CD4-positive, CD25-positive, alpha-beta regulatory T cell (primary cell): ENCODE results near the gene VEGFB. TPM values are rescaled to one million over a fixed set of nuclear protein-coding genes. Genes with fewer than 3 reads are reported as not detected.

Experiments used
- ATAC-seq, 2 donors: fragments of 150-1000 bp; cut with Tn5 transposase; one replicate each; pipeline ENCODE4 v1.10.0; 2021; ENCODE audit warnings: low read depth in 2 of 2, moderate number of reproducible peaks in 2 of 2, moderate library complexity in 1 of 2
- DNase-seq, 3 donors: peaks; one replicate each; pipeline versions ENCODE4 v3.0.0 to v3.0.0-alpha.2; 2012 to 2022; ENCODE audit warnings: mixed read lengths in 1 of 3
- H3K27ac ChIP-seq: one replicate; pipeline ENCODE4 v1.7.0; 2013; ENCODE audit warnings: mild to moderate bottlenecking, low read length; ENCODE audit not compliant: insufficient read depth, poor library complexity, severe bottlenecking
- H3K27me3 ChIP-seq: one replicate; pipeline ENCODE4 v1.7.0; 2013; ENCODE audit warnings: low read length; ENCODE audit not compliant: control insufficient read depth, insufficient read depth
- H3K36me3 ChIP-seq: one replicate; pipeline ENCODE4 v1.7.0; 2013; ENCODE audit warnings: mild to moderate bottlenecking, low read length, moderate library complexity; ENCODE audit not compliant: control insufficient read depth, insufficient read depth
- H3K4me1 ChIP-seq: 2 replicates; pipeline ENCODE4 v1.7.0; 2013; ENCODE audit warnings: mild to moderate bottlenecking, low read length; ENCODE audit not compliant: insufficient read depth, control insufficient read depth, poor library complexity, severe bottlenecking
- H3K4me3 ChIP-seq: one replicate; pipeline ENCODE4 v1.7.0; 2013; ENCODE audit warnings: low read depth, mild to moderate bottlenecking, low read length, moderate library complexity
- H3K9me3 ChIP-seq, 2 experiments: 1 replicate in 1 of 2; 2 replicates in 1 of 2; pipeline ENCODE4 v1.7.0; 2013; ENCODE audit warnings: low read length in 2 of 2, mild to moderate bottlenecking in 1 of 2, moderate library complexity in 1 of 2; ENCODE audit not compliant: control insufficient read depth in 2 of 2
- H3K27ac Mint-ChIP-seq, 3 donors: one replicate each; pipeline ENCODE4 v1.8.0; 2020 to 2022; ENCODE audit warnings: mild to moderate bottlenecking in 3 of 3, mixed read lengths in 3 of 3, moderate library complexity in 2 of 3
- H3K27me3 Mint-ChIP-seq: one replicate; pipeline ENCODE4 v1.8.0; 2022; ENCODE audit warnings: mild to moderate bottlenecking, mixed read lengths
- H3K36me3 Mint-ChIP-seq: one replicate; pipeline ENCODE4 v1.8.0; 2020; ENCODE audit warnings: mixed read lengths
- H3K4me1 Mint-ChIP-seq, 4 donors: one replicate each; pipeline ENCODE4 v1.8.0; 2020 to 2022; ENCODE audit warnings: mixed read lengths in 4 of 4, mild to moderate bottlenecking in 1 of 4
- H3K4me3 Mint-ChIP-seq, 4 donors: one replicate each; pipeline ENCODE4 v1.8.0; 2020 to 2022; ENCODE audit warnings: mild to moderate bottlenecking in 4 of 4, mixed read lengths in 4 of 4, moderate library complexity in 3 of 4
- H3K9me3 Mint-ChIP-seq, 7 donors: one replicate each; pipeline ENCODE4 v1.8.0; 2020 to 2022; ENCODE audit warnings: mixed read lengths in 7 of 7, mild to moderate bottlenecking in 3 of 7, moderate library complexity in 2 of 7
- polyA plus RNA-seq, 4 donors: library from polyadenylated mRNA; unstranded; fragments of 300-500 nt; fragmentation: Illumina TruSeq; gene quantifications; one replicate each; pipeline ENCODE4 v1.2.3, GENCODE V29; 2021
- total RNA-seq: library from RNA; stranded (reverse); gene quantifications from one replicate; pipeline ENCODE4 v1.2.3, GENCODE V29; 2022

VEGFB gene
- total and polyA plus RNA-seq, 5 donors from 2014 or later = 6.5 to 19.6 (median 8.3) TPM

DNA sequence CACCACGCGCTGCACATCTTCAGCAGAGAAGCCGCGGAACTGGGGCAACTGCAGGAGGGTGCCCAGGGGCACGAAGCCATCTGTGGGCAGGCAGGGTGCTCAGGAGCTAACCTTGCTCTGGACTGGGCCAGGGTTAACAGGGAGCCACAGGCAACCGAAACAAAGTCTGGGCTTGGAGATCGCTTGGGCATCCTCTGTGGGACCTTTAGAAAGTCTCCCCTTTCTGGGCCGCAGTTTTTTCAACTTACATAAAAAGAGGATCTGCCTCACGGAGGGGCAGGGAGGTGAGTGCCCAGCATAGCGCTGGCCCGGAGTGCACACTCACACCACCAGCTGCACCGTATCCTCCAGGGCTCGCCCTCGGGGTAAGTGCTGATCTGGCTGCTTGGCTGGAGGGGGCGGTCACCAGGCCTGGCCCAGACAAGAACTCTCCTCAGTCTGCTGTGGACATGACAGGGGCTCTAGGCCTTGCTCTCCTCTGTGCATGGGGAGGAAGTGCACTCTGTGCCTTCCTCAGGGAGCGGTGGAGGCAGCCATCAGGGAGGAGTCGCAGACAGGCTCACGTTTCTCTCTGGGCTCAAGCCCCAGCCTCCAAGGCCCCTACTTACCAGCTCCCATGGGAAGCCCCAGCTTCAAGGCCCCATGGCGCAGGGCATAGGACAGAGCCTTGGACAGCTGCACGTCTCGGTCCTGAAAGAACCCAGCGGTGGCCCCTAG, 9.3 kb upstream of the VEGFB start:
- ATAC-seq (no peak), DNase-seq (no peak)
- Histone ChIP-seq H3K4me3 (peak overlapping the region; percentile 68), H3K27me3 (no peaks in the 10 kb centered on the region), H3K9me3 (no peaks in the 10 kb centered on the region), H3K36me3 (peaks cover 24% of the 10 kb centered on the region), H3K4me1 (peaks cover 40% of the 10 kb centered on the region), H3K27ac (peak overlapping the region; percentile 84)
- Mint-ChIP-seq H3K27ac (peak overlapping the region; percentile 48 to 80 (median 51)), H3K4me1 (peaks cover 0 to 37% (median 21%) of the 10 kb centered on the region in 4 donors), H3K4me3 (peak overlapping the region; percentile 89 to 93 (median 92)), H3K36me3 (no peaks in the 10 kb centered on the region), H3K27me3 (no peaks in the 10 kb centered on the region), H3K9me3 (no peaks in the 10 kb centered on the region)

DNA sequence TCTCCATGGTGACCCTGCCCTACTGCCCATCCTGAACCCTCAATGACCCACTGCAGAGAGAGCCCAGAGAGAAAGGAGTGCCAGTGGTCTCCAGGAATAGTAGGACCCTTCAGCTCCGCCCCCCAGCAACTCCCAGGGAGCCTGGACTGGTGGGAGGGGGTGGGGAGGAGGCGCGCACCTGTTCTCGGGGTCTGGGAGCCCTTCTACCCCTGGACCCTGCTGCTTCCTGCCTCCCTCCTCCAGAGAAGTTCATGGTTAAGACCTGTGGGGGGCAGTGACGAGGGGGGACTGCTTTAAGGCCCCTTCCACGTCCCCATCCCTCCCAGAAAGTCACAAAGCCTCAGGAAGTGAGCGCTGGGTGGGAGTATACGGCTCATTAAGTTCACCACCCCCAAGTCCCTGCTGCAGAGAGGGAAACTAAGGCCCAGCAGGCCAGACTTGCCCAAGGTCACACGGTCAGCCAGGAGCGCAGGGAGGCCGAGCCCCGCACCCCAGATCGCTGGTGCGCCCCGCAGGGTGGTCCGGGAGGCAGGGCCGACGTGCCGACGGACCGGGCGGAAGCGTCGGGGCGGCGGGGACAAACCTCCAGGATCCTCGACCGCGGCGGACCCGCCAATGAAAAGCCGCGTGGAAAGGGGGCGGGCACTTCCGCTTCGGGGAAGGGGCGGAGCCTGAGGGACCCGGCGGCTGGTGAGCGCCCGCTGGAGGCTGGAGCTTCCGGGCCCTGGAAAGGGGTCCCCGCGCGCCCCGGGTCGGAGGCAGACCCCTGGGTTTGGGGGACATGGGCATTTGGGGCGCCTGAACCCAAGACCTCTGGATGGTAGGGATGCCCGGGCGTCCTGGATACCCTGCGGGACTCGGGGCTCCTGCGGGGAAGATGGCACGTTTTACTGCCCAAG, 8.5 kb upstream of the VEGFB start, which contains the start of the genes NUDT22 and TRPT1:
NUDT22 (plus strand) TSS at position 667 of the 899 bp plus-strand sequence. CDS start 379 bp downstream, outside the sequence.
TRPT1 (minus strand) TSS at position 579 of the 899 bp plus-strand sequence; CDS start at position 253, 326 bp downstream.
- Histone ChIP-seq H3K27me3 (no peaks in the 10 kb centered on the region), H3K36me3 (peaks cover 18% of the 10 kb centered on the region), H3K4me1 (peaks cover 48% of the 10 kb centered on the region), H3K4me3 (peak within 1 kb of the TSS; percentile 68), H3K27ac (peak within 1 kb of the TSS; percentile 84), H3K9me3 (no peaks in the 10 kb centered on the region)
- peak; percentile 71 to 73 for ATAC-seq
- peak; percentile 85 to 93 (median 89) for DNase-seq
- Mint-ChIP-seq H3K4me3 (peak within 1 kb of the TSS; percentile 89 to 98 (median 92)), H3K9me3 (no peaks in the 10 kb centered on the region), H3K36me3 (no peaks in the 10 kb centered on the region), H3K4me1 (peaks cover 0 to 39% (median 25%) of the 10 kb centered on the region in 4 donors), H3K27me3 (no peaks in the 10 kb centered on the region), H3K27ac (peak within 1 kb of the TSS; percentile 87 to 95 (median 88))

- peak; percentile 19 to 20 for ATAC-seq
- peaks cover 51% of the 10 kb centered on the region for H3K4me1 ChIP-seq
- peak overlapping the region; percentile 62 for H3K4me3 ChIP-seq
- Mint-ChIP-seq H3K36me3 (no peaks in the 10 kb centered on the region), H3K4me3 (peak overlapping the region; percentile 89 to 98 (median 92)), H3K27ac (peak overlapping the region; percentile 83 to 95 (median 87)), H3K4me1 (peaks cover 0 to 43% (median 28%) of the 10 kb centered on the region in 4 donors), H3K27me3 (no peaks in the 10 kb centered on the region), H3K9me3 (no peaks in the 10 kb centered on the region)
- DNase-seq = peak; percentile 48 to 80 (median 60)
- H3K36me3 ChIP-seq = peaks cover 13% of the 10 kb centered on the region
- no peaks in the 10 kb centered on the region for H3K27me3 ChIP-seq
- H3K27ac ChIP-seq = peak overlapping the region; percentile 84
- no peaks in the 10 kb centered on the region for H3K9me3 ChIP-seq
These were observed 7.8 kb upstream of the VEGFB start for GRCh38 chr11:64226507-64227051.

DNA sequence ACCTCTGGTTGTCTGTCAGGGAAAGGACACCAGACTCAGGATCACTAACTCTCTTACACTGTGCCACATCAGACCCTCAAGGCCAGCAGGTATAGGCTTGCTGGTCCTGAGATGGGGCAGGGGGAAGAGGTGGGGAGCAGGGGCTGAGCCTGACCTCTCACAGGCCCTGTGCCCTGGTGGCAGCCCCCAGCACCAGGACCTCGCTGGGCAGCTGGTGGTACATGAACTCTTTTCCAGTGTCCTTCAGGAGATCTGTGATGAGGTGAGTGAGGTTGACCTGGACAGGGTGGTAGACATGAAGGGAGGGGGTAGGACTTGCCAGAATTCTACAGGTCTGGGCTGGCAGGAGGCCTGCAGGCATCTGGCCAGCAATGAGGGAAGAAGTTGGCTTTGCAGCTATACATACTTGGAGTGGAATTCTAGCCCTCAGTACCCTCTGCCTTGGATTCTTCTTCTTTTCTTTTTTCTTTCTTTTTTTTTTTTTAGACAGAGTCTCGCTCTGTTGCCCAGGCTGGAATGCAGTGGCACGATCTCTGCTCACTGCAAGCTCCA, 6.9 kb upstream of the VEGFB start:
- Histone ChIP-seq H3K27me3 (no peaks in the 10 kb centered on the region), H3K27ac (peak overlapping the region; percentile 84), H3K4me1 (peaks cover 54% of the 10 kb centered on the region), H3K9me3 (no peaks in the 10 kb centered on the region), H3K4me3 (peak overlapping the region; percentile 62), H3K36me3 (peaks cover 13% of the 10 kb centered on the region)
- no peaks in the 10 kb centered on the region for H3K9me3 Mint-ChIP-seq
- H3K36me3 Mint-ChIP-seq = no peaks in the 10 kb centered on the region
- peak overlapping the region; percentile 83 to 95 (median 87) for H3K27ac Mint-ChIP-seq
- no peaks in the 10 kb centered on the region for H3K27me3 Mint-ChIP-seq
- H3K4me3 Mint-ChIP-seq = peak overlapping the region; percentile 89 to 98 (median 92)
- ATAC-seq = no peak
- H3K4me1 Mint-ChIP-seq = peaks cover 0 to 52% (median 32%) of the 10 kb centered on the region in 4 donors
- DNase-seq = no peak

GRCh38 chr11:64229090-64229743, 5.2 kb upstream of the VEGFB start:
- Histone ChIP-seq H3K27ac (peak overlapping the region; percentile 86), H3K9me3 (no peaks in the 10 kb centered on the region), H3K4me1 (peaks cover 60% of the 10 kb centered on the region), H3K4me3 (no peak overlapping the region), H3K36me3 (no peaks in the 10 kb centered on the region), H3K27me3 (no peaks in the 10 kb centered on the region)
- no peaks in the 10 kb centered on the region for H3K27me3 Mint-ChIP-seq
- no peak for DNase-seq
- H3K4me1 Mint-ChIP-seq = peaks cover 0 to 61% (median 36%) of the 10 kb centered on the region in 4 donors
- no peaks in the 10 kb centered on the region for H3K36me3 Mint-ChIP-seq
- no peak for ATAC-seq
- peak overlapping the region; percentile 53 to 87 (median 65) for H3K27ac Mint-ChIP-seq
- H3K4me3 Mint-ChIP-seq = peak overlapping the region; percentile 89 to 98 (median 92)
- H3K9me3 Mint-ChIP-seq = no peaks in the 10 kb centered on the region

- no peaks in the 10 kb centered on the region for H3K27me3 ChIP-seq
- DNase-seq = no peak
- peak overlapping the region; percentile 87 to 93 (median 91) for H3K27ac Mint-ChIP-seq
- H3K4me1 Mint-ChIP-seq = peaks cover 0 to 61% (median 35%) of the 10 kb centered on the region in 4 donors
- no peaks in the 10 kb centered on the region for H3K27me3 Mint-ChIP-seq
- H3K36me3 ChIP-seq = no peaks in the 10 kb centered on the region
- no peaks in the 10 kb centered on the region for H3K9me3 Mint-ChIP-seq
- peak overlapping the region; percentile 86 for H3K27ac ChIP-seq
- H3K4me3 ChIP-seq = peak overlapping the region; percentile 42
- H3K9me3 ChIP-seq = no peaks in the 10 kb centered on the region
- H3K4me3 Mint-ChIP-seq = peak overlapping the region; percentile 89 to 98 (median 92)
- no peak for ATAC-seq
- H3K4me1 ChIP-seq = peaks cover 58% of the 10 kb centered on the region
- H3K36me3 Mint-ChIP-seq = no peaks in the 10 kb centered on the region
These were observed 4.6 kb upstream of the VEGFB start for GRCh38 chr11:64229744-64230170.
